ENCODE data around the gene ZNF470. TPM values are rescaled to one million over a fixed set of nuclear protein-coding genes. Genes with fewer than 3 reads are reported as not detected.
A peak's percentile ranks its signal among the peaks of the same experiment; 100 is the strongest.

The ZNF470 gene
- total and polyA plus RNA-seq, 9 of the 15 experiments (the other 6 are each of a cell fraction or from before 2014, with no cell fraction given), result 0.03 TPM; not detected in 8

DNA sequence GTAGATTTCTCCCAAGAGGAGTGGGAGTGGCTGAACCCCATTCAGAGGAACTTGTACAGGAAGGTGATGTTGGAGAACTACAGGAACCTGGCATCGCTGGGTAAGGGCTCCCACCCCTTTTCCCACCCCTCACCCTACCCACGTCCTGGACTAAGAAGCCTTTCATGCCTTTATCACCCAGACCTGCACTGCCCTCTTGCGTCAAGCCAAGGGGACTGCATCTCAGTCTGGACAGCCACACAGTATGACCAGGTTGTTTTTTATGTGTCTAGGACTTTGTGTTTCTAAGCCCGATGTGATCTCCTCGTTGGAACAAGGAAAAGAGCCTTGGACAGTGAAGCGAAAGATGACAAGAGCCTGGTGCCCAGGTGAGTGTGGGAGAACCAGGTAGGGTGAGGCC, 19.7 kb upstream of the ZNF470 start:
- H4K20me1 ChIP-seq (replicated peaks; ENCODE audit: control insufficient read depth, insufficient read depth, low read length), result no peaks in the 10 kb centered on the region
- no peaks in the 10 kb centered on the region for H3K9me1 ChIP-seq (ENCODE audit: control insufficient read depth, insufficient read depth, low read length)
- no TSS peak for BruUV-seq (replicated peaks)
- intact Hi-C loops (cut with micrococcal nuclease), result loop anchor here (10.0 kb wide), 1 partner anchor 293 kb away; no protein-coding TSS in a partner anchor
- no peaks in the 10 kb centered on the region for H3K4me1 ChIP-seq (replicated peaks in 1 of 2; ENCODE audit: control insufficient read depth in 2 of 2, insufficient read depth in 2 of 2, low read length in 2 of 2)
- no peak overlapping the region for H3K9ac ChIP-seq (ENCODE audit: insufficient read depth in 1 of 2, low read depth in 2 of 2, low read length in 2 of 2)
- no peaks in the 10 kb centered on the region for H3K36me3 ChIP-seq (ENCODE audit: control insufficient read depth, insufficient read depth, low read length)
- no peak overlapping the region for H3K27ac ChIP-seq (ENCODE audit: extremely low read depth, low read depth, low read length)
- POLR2A ChIA-PET, result no interaction called here
- WGBS (ENCODE audit: insufficient coverage, low coverage, missing lambda C conversion rate), result 3% methylated on average over 5 of the region's 6 CpGs
- H3K79me2 ChIP-seq (ENCODE audit: control insufficient read depth, insufficient read depth, low read length), result no peaks in the 10 kb centered on the region
- no peak for FAIRE-seq
- no peaks in the 10 kb centered on the region for H3K27me3 ChIP-seq (ENCODE audit: control insufficient read depth in 2 of 2, insufficient read depth in 2 of 2, low read length in 2 of 2)
- no peak for ATAC-seq
- H3K9me3 ChIP-seq (replicated peaks; ENCODE audit: control insufficient read depth, insufficient read depth, low read depth, low read length), result no peaks in the 10 kb centered on the region
- H3K4me2 ChIP-seq (ENCODE audit: insufficient read depth, low read length), result no peak overlapping the region
- CTCF ChIA-PET (ENCODE audit: low intra/inter-chr PET ratio), result no interaction called here
- no peak overlapping the region for H2AFZ ChIP-seq (ENCODE audit: low read depth, low read length)
- in situ Hi-C loops (cut with MboI), result no loop called here
- DNase-seq (ENCODE audit: extremely low read depth in 1 of 4, low spot score in 3 of 4), result peak; percentile 20 to 35 (median 33)
- H3K4me3 ChIP-seq, result no peak overlapping the region
- no peak for TF ChIP-seq DDX20 (tag; IDR thresholded peaks at IDR 0.05; ENCODE audit: low read depth)
- no peak for TF ChIP-seq ZNF444 (CRISPR knock-in tag; IDR thresholded peaks at IDR 0.05)
- 0 out of 2 replicates have a peak, but pooled peaks have one; percentile 21 for TF ChIP-seq SMC3 (conservative IDR thresholded peaks at IDR 0.05; ENCODE audit: insufficient read depth, low read depth, low read length)
- TF ChIP-seq PHF21A (IDR thresholded peaks at IDR 0.05; ENCODE audit: borderline replicate concordance, low read depth), result no peak
- TF ChIP-seq ZKSCAN1 (IDR thresholded peaks at IDR 0.05; ENCODE audit: low read depth, low read length), result peak; percentile 77
- TF ChIP-seq, protein P1, sequence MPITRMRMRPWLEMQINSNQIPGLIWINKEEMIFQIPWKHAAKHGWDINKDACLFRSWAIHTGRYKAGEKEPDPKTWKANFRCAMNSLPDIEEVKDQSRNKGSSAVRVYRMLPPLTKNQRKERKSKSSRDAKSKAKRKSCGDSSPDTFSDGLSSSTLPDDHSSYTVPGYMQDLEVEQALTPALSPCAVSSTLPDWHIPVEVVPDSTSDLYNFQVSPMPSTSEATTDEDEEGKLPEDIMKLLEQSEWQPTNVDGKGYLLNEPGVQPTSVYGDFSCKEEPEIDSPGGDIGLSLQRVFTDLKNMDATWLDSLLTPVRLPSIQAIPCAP (CRISPR knock-in tag; IDR thresholded peaks at IDR 0.05; ENCODE audit: borderline replicate concordance), result no peak
- no peak for TF ChIP-seq U2AF1 (optimal IDR thresholded peaks at IDR 0.05; ENCODE audit: low read depth, low read length)
- TF ChIP-seq KLF6 (CRISPR knock-in tag; IDR thresholded peaks at IDR 0.05; ENCODE audit: borderline replicate concordance), result no peak
- TF ChIP-seq ZNF551 (CRISPR knock-in tag; IDR thresholded peaks at IDR 0.05), result no peak
- TF ChIP-seq ETV1 (tag; conservative IDR thresholded peaks at IDR 0.05; ENCODE audit: low read depth), result no peak
- no peak for TF ChIP-seq TEAD1 (CRISPR knock-in tag; IDR thresholded peaks at IDR 0.05)
- TF ChIP-seq BCL6 (CRISPR knock-in tag; IDR thresholded peaks at IDR 0.05), result no peak
- no peak for TF ChIP-seq PTRF (tag; IDR thresholded peaks at IDR 0.05)
- no peak for TF ChIP-seq RFX7 (CRISPR knock-in tag; IDR thresholded peaks at IDR 0.05)
- TF ChIP-seq PML (IDR thresholded peaks at IDR 0.05; ENCODE audit: low read length), result no peak
- no peak for TF ChIP-seq NEUROD1 (IDR thresholded peaks at IDR 0.05; ENCODE audit: borderline replicate concordance, low read depth, low read length, partially characterized antibody)
- TF ChIP-seq, protein P2, sequence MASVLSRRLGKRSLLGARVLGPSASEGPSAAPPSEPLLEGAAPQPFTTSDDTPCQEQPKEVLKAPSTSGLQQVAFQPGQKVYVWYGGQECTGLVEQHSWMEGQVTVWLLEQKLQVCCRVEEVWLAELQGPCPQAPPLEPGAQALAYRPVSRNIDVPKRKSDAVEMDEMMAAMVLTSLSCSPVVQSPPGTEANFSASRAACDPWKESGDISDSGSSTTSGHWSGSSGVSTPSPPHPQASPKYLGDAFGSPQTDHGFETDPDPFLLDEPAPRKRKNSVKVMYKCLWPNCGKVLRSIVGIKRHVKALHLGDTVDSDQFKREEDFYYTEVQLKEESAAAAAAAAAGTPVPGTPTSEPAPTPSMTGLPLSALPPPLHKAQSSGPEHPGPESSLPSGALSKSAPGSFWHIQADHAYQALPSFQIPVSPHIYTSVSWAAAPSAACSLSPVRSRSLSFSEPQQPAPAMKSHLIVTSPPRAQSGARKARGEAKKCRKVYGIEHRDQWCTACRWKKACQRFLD (CRISPR knock-in tag; IDR thresholded peaks at IDR 0.05), result no peak
- TF ChIP-seq, protein P3, sequence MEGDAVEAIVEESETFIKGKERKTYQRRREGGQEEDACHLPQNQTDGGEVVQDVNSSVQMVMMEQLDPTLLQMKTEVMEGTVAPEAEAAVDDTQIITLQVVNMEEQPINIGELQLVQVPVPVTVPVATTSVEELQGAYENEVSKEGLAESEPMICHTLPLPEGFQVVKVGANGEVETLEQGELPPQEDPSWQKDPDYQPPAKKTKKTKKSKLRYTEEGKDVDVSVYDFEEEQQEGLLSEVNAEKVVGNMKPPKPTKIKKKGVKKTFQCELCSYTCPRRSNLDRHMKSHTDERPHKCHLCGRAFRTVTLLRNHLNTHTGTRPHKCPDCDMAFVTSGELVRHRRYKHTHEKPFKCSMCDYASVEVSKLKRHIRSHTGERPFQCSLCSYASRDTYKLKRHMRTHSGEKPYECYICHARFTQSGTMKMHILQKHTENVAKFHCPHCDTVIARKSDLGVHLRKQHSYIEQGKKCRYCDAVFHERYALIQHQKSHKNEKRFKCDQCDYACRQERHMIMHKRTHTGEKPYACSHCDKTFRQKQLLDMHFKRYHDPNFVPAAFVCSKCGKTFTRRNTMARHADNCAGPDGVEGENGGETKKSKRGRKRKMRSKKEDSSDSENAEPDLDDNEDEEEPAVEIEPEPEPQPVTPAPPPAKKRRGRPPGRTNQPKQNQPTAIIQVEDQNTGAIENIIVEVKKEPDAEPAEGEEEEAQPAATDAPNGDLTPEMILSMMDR (IDR thresholded peaks at IDR 0.05 in 2 of 3, conservative IDR thresholded peaks at IDR 0.05 in 1 of 3; ENCODE audit: insufficient read depth in 2 of 3, low read depth in 1 of 3, low read length in 3 of 3), result peak; percentile 46 to 55 (median 53)
- TF ChIP-seq, protein P4, sequence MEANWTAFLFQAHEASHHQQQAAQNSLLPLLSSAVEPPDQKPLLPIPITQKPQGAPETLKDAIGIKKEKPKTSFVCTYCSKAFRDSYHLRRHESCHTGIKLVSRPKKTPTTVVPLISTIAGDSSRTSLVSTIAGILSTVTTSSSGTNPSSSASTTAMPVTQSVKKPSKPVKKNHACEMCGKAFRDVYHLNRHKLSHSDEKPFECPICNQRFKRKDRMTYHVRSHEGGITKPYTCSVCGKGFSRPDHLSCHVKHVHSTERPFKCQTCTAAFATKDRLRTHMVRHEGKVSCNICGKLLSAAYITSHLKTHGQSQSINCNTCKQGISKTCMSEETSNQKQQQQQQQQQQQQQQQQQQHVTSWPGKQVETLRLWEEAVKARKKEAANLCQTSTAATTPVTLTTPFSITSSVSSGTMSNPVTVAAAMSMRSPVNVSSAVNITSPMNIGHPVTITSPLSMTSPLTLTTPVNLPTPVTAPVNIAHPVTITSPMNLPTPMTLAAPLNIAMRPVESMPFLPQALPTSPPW (CRISPR knock-in tag; IDR thresholded peaks at IDR 0.05), result no peak

Data from K562 (cell line).